22Rv1 (cell line): ENCODE results near the gene CDKAL1.

Experiments
- ZFX ChIP-seq: fragments of 450-650 bp; IDR thresholded peaks from 2 replicates; pipeline ENCODE4 v1.6.1; 2017; ENCODE audit warnings: antibody characterized with exemption, borderline replicate concordance
- TF ChIP-seq, protein P1 (sequence below): fragments of 450-650 bp; IDR thresholded peaks from 2 replicates; pipeline ENCODE4 v1.5.1; 2017; ENCODE audit warnings: mild to moderate bottlenecking

DNA sequence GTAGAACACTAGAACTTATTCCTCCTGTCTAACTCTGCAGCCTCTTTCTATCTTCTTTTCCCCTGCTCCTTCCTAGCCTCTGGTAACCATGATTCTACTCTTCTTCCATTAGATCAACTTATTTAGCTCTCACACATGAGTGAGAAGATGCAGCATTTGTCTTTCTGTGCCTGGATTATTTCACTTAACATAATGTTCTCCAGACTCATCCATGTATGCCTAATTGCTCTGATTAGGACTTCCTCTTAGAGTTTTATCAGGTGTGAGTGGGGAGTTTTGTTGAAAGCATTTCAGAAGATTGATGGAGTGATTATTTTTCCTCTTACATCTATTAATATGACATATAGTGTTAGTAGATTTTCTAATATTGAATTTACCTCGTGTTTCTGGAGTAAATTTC, 140.4 kb downstream of the CDKAL1 start:
- TF ChIP-seq, protein P1, sequence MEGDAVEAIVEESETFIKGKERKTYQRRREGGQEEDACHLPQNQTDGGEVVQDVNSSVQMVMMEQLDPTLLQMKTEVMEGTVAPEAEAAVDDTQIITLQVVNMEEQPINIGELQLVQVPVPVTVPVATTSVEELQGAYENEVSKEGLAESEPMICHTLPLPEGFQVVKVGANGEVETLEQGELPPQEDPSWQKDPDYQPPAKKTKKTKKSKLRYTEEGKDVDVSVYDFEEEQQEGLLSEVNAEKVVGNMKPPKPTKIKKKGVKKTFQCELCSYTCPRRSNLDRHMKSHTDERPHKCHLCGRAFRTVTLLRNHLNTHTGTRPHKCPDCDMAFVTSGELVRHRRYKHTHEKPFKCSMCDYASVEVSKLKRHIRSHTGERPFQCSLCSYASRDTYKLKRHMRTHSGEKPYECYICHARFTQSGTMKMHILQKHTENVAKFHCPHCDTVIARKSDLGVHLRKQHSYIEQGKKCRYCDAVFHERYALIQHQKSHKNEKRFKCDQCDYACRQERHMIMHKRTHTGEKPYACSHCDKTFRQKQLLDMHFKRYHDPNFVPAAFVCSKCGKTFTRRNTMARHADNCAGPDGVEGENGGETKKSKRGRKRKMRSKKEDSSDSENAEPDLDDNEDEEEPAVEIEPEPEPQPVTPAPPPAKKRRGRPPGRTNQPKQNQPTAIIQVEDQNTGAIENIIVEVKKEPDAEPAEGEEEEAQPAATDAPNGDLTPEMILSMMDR = no peak
- no peak for TF ChIP-seq ZFX
